ENCODE measurements around the gene NKAIN2.

- TF ChIP-seq CTCF (conservative IDR thresholded peaks at IDR 0.05) = no peak
- TF ChIP-seq ZFX (IDR thresholded peaks at IDR 0.05) = no peak
These were observed 420.1 kb downstream of the NKAIN2 start for GRCh38 chr6:124223611-124224345.

Data from C4-2B (cell line).